Activated T-cell treated with anti-CD3 and anti-CD28 coated beads, Interleukin-2, amount 50 U/mL, for 4 hours (primary cell): ENCODE measurements around the gene BTBD7. TPM values are rescaled to one million over a fixed set of nuclear protein-coding genes. Genes with fewer than 3 reads are reported as not detected.

ENCODE experiments used
- ATAC-seq, 2 donors: fragments of 200-7000 bp; cut with Tn5 transposase; one replicate each; pipeline ENCODE4 v1.10.0; 2021
- DNase-seq: peaks from one replicate; pipeline ENCODE4 v3.0.0-alpha.2; 2020
- H3K27me3 Mint-ChIP-seq: one replicate; pipeline ENCODE4 v1.8.0; 2021; ENCODE audit warnings: low read depth, mixed read lengths
- H3K36me3 Mint-ChIP-seq: one replicate; pipeline ENCODE4 v1.8.0; 2022; ENCODE audit warnings: mixed read lengths; ENCODE audit not compliant: insufficient read depth
- H3K4me1 Mint-ChIP-seq: one replicate; pipeline ENCODE4 v1.8.0; 2021; ENCODE audit warnings: low read depth, mixed read lengths
- H3K4me3 Mint-ChIP-seq: one replicate; pipeline ENCODE4 v1.8.0; 2021; ENCODE audit warnings: mild to moderate bottlenecking, moderate library complexity, mixed read lengths
- H3K9me3 Mint-ChIP-seq: one replicate; pipeline ENCODE4 v1.8.0; 2021; ENCODE audit warnings: mixed read lengths
- total RNA-seq, 3 donors: library from RNA; stranded (reverse); gene quantifications; one replicate each; pipeline ENCODE4 v1.2.1, GENCODE V29; 2021

BTBD7 gene
- total RNA-seq, 3 donors from 2014 or later, result 14.9 to 20.3 (median 17.8) TPM

DNA sequence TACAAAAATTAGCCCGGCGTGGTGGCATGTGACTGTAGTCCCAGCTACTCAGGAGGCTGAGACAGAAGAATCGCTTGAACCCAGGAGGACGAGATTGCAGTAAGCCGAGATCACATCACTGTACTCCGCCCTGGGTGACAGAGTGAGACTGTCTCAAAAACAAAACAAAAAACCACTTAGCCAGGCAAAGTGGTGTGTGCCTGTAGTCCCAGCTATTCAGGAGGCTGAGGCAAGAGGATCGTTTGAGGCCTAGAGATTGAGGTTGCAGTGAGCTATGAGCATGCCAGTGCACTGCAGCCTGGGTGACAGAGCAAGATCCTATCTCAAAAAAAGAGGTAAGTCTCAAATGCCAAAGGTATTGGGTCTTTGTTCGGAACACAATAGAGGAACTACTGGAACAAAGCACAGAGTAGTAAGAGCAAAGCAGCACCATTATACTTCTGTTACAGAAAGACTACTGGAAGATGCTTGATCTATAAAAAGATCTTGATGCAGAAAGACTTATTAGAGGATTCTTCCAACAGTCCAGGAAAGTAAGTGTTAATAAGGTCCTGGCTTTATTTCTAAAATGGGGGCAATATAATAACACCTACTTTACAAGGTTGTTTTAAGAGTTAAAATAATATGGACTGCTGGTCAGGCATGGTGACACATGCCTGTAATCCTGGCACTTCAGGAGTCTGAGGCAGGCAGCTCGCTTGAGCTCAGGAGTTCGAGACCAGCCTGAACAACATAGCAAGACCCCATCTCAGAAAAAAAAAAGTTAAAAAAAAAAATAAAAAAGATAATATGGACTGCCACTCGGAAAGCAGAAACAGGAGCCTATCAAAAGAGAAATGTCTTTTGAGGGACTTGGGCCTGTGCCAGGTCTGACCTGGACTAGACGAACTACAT is 29.9 kb downstream of the BTBD7 start:
- H3K4me3 Mint-ChIP-seq, result no peak overlapping the region
- H3K36me3 Mint-ChIP-seq, result peaks cover 8% of the 10 kb centered on the region
- peaks cover 29% of the 10 kb centered on the region for H3K4me1 Mint-ChIP-seq
- no peak for ATAC-seq
- no peak for DNase-seq
- no peaks in the 10 kb centered on the region for H3K9me3 Mint-ChIP-seq
- H3K27me3 Mint-ChIP-seq, result no peaks in the 10 kb centered on the region

DNA sequence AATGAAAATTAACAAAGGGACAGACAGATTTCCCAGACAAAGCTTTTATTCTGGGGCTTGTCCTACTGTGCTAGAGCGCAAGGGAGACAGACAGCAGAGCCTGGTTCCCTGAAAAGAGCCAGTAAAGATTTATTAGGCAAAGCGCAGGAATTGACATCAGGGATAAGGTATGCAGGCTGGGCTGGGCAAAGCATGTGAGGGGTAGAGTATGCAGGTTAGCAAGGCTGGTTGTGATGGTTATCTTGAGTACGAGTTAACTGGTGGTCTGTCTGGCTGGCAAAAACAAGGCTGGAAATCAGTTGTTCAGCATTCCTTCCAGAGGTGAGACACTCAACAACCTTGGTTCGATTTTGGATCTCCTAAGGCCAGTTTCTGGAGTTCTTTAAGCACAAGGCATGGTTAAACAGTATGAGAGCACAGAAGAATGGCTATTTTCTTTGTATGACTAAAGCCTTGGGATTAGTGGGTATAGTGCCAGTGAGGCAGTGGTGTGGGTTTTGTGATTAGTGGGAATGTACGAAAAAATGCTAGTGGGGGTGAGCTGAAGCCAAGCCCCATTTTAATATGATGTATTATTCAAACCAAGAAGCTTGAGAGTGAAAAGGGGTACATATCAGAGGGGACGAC is 30.9 kb downstream of the BTBD7 start:
- H3K9me3 Mint-ChIP-seq, result no peaks in the 10 kb centered on the region
- peaks cover 29% of the 10 kb centered on the region for H3K4me1 Mint-ChIP-seq
- H3K36me3 Mint-ChIP-seq, result peaks cover 8% of the 10 kb centered on the region
- no peak for ATAC-seq
- DNase-seq, result no peak
- H3K27me3 Mint-ChIP-seq, result no peaks in the 10 kb centered on the region
- no peak overlapping the region for H3K4me3 Mint-ChIP-seq

DNA sequence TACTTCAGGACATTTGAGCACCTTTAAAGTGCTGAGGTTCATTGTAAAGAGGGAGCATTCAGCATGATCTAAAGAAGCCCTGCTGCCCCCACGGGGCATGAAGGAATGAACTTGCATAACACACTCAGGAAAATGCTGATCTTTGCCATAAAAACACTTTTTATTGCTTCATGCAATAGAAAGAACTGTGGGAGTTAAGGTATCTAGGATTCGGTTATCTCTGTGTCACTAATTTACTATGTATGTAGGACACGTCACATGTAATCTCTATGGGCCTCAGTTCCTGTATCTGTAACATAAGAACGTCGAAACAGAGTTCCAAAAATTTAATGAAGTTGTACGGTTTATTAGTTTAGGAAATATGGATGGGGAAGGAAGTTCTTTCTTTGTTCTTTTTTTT is 33.0 kb downstream of the BTBD7 start:
- Mint-ChIP-seq H3K27me3 (no peaks in the 10 kb centered on the region), H3K4me1 (peaks cover 26% of the 10 kb centered on the region), H3K4me3 (no peak overlapping the region), H3K9me3 (no peaks in the 10 kb centered on the region), H3K36me3 (peaks cover 8% of the 10 kb centered on the region)
- no peak for DNase-seq
- no peak for ATAC-seq

DNA sequence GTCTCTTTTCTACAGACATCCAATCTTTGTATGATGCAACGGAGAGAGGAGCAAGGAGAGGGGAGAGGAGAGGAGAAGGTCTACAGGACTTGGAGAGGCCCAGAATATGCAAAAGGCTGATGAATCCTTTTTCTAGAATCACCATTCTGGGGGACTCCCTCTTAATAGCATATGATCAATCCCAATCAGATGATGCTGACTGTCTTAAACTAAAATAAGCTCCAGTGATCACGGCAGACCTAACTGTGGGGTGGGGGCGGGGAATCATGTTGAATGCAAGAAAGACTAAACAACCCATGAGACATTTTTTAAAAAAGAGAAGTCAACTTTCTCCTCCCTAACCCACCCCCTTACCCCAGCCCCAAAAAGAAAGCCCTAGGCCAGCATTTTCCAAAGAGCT is 33.4 kb downstream of the BTBD7 start:
- DNase-seq (no peak), ATAC-seq (no peak)
- Mint-ChIP-seq H3K27me3 (no peaks in the 10 kb centered on the region), H3K9me3 (no peaks in the 10 kb centered on the region), H3K36me3 (peaks cover 8% of the 10 kb centered on the region), H3K4me1 (peaks cover 26% of the 10 kb centered on the region), H3K4me3 (no peak overlapping the region)

DNA sequence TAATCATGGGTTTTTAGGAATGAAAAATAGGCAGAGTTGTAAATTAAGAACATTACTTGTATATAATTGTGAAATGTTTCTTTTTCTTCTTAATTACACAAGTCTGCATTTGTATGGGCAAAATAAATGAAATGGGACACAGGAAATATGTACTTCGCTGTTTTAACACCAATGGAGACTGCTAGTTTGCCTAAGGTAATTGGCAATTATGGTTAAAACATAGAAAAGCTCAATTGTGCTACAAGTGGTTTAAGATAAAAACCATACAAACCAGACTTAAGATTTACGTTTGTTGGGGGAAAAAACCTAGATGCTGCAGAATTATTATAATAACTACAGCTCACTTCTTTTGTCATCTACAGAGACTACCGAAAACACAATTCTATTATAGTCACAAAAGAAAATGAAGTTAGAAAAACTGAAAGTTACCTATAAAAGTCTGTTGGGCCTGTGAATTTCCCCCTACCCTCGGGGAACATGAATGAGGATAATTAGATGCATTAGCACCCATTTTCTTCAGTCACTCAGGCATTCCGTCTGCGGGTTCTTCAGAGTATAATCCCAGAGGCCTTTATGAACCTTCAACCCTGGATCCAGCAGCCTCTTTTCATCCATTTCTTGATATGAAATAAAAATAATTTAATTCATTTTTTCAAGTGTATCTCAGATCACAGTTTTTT is 37.2 kb downstream of the BTBD7 start:
- Mint-ChIP-seq H3K4me3 (no peak overlapping the region), H3K27me3 (no peaks in the 10 kb centered on the region), H3K36me3 (peaks cover 14% of the 10 kb centered on the region), H3K9me3 (no peaks in the 10 kb centered on the region), H3K4me1 (peaks cover 19% of the 10 kb centered on the region)
- DNase-seq, result no peak
- ATAC-seq, result no peak

DNA sequence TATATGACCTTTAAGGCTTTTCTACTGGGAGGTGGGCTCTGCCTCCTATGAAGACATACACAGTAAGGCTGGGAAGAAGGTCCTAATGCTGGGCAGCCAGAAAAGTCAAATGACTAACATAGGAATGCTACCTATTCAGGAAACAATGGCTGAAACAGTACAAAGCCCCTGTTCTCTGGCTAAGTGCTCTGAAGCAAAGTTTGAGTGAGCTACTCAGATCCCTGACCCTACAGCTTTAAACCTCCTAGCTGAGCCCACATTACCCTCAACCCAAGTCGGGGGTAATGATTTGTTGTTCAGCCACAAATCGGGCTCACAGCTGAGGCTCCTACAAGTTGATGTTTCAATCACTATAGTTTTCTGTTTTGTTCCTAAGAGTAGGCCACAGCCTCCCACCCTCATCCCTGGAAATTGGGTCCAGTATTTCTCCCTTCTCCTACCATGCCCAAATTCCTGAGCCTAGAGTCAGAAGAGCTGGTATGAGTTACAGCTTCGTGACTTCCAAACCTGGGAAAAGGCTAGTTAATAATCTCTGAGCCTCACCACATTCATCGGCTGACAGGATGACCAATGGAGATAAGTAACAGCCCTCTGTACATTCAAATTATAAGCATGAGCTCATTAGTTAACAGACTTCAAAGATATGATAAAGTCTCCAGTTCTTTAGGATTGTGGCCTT is 46.5 kb downstream of the BTBD7 start:
- ATAC-seq (no peak), DNase-seq (no peak)
- no peaks in the 10 kb centered on the region for H3K9me3 Mint-ChIP-seq
- H3K27me3 Mint-ChIP-seq, result no peaks in the 10 kb centered on the region
- H3K4me1 Mint-ChIP-seq, result peaks cover 4% of the 10 kb centered on the region
- peaks cover 25% of the 10 kb centered on the region for H3K36me3 Mint-ChIP-seq
- H3K4me3 Mint-ChIP-seq, result no peak overlapping the region

DNA sequence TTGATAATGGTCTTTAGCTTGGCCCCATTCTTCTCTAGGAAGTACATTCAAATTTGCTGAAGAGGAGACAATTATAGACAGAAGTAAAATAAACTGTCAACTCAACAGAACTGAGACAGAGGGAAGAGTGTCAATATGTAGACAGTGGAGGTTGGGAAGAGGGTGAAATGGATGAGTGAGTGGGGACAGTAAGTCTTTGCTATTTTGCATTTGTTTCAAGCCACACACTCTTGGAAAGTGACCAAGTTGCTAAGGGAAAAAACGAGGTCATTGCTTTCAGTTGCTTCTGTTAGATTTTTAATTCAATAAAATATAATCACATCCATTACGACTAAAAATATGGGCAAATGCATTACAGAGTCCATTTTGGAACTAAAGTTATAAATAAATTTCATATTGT is 47.8 kb downstream of the BTBD7 start:
- Mint-ChIP-seq H3K4me1 (peaks cover 4% of the 10 kb centered on the region), H3K27me3 (no peaks in the 10 kb centered on the region), H3K9me3 (no peaks in the 10 kb centered on the region), H3K4me3 (no peak overlapping the region), H3K36me3 (peaks cover 27% of the 10 kb centered on the region)
- DNase-seq (no peak), ATAC-seq (no peak)

DNA sequence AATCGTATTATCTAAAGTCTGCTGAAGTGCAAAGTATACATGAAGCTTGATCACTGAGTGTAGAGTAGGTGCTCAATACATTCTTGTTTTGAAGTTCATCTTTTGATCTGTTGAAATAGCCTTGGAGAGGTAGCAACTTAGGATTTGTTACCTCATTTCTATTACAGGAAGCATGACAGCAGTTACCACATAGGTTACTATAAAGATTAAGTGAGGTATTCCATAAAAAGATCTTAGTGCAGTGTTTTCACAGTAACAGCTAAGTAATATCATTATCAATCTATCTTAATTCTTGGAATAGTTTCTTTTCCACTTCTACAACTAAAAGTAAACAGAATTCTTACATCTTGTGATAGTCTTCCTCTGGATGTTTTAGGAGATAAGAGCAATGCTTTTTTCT is 50.9 kb downstream of the BTBD7 start:
- no peak for DNase-seq
- no peak for ATAC-seq
- no peaks in the 10 kb centered on the region for H3K9me3 Mint-ChIP-seq
- no peak overlapping the region for H3K4me3 Mint-ChIP-seq
- H3K27me3 Mint-ChIP-seq, result no peaks in the 10 kb centered on the region
- peaks cover 24% of the 10 kb centered on the region for H3K36me3 Mint-ChIP-seq
- peaks cover 5% of the 10 kb centered on the region for H3K4me1 Mint-ChIP-seq

DNA sequence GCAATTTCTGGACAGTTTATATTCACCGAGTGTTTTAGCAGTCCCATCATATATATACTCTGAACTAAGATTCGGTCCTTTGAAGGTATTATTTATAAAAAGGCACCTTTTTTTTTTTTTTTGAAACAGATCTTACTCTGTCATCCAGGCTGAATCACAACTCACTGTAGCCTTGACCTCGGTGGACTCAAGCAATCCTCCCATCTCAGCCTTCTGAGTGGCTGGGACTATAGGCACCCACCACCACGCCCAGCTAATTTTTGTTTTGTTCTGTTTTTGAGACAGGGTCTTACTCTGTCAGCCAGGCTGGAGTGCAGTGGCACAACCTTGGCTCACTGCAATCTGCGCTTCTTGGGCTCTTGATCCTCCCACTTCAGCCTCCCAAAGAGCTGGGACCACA is 52.1 kb downstream of the BTBD7 start:
- DNase-seq (no peak), ATAC-seq (no peak)
- no peak overlapping the region for H3K4me3 Mint-ChIP-seq
- peaks cover 20% of the 10 kb centered on the region for H3K36me3 Mint-ChIP-seq
- no peaks in the 10 kb centered on the region for H3K27me3 Mint-ChIP-seq
- H3K9me3 Mint-ChIP-seq, result no peaks in the 10 kb centered on the region
- peaks cover 5% of the 10 kb centered on the region for H3K4me1 Mint-ChIP-seq

DNA sequence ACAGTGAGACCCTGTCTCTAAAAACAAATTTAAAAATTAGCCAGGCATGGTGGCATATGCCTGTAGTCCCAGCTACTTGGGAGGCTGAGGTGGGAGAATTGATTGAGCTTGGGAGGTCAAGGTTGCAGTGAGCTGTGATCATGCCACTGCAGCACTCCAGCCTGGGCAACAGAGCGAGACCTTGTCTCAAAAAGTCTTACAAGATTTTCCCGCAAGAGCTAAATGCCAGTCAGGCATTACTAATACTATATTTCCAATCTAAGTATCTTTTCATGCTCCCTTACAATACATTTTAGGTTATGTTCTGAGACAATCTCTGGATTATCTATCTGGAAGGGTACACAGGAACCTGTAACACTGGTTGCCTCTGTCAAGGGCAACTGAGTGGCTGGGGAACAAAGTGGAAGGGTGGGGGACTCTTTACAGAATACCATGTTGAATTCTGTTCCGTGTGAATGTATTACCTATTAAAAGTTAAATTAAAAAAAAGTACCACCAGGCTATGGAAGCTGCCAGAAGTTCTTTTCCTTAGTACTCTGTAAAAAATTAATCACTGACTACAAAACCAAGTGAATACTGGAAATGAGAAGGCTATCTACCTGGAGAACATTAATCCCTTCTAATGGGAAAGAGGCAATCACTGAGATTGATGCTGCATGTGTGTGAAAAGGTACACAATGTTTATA is 56.7 kb downstream of the BTBD7 start:
- H3K4me1 Mint-ChIP-seq, result peaks cover 6% of the 10 kb centered on the region
- peaks cover 16% of the 10 kb centered on the region for H3K36me3 Mint-ChIP-seq
- DNase-seq, result no peak

DNA sequence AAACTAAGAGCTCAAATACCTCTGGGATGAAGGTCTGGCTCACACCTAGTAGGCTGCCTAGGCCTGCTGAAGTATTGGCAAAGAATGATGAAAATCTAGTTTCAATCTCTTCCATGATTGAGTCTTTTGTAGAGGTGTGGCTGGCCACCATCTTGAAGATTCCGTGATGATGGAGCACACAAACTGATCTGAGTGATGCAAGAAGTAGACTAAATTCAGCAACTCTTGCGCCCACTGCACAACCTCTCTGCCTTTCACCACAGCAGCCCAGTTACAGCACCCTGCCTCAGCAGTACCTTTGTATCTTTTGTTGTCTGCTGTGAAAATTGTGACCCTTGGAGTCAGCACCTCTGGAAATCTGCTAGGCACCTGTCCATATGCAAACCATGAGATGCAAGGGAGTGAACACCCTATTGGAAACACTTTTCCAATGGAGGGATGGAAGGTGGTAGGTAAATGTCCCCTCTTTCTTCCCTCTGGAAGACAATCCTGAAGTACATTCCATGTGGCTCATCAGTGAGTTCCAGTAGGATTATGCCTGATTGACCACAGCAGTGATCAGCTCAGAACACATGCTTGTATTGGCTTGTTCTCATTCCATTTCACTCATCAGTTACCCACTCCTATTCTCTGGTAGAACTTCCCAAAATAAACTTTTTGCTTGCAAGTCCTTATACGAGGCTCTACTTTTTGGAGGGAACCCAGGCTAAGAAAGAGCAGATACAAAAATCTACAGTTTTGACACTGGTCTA is 58.6 kb downstream of the BTBD7 start:
- Mint-ChIP-seq H3K27me3 (no peaks in the 10 kb centered on the region), H3K9me3 (no peaks in the 10 kb centered on the region), H3K4me1 (peaks cover 6% of the 10 kb centered on the region), H3K4me3 (no peak overlapping the region), H3K36me3 (peaks cover 13% of the 10 kb centered on the region)
- ATAC-seq (no peak), DNase-seq (no peak)

More for the DNA sequence above, 56.7 kb downstream of the BTBD7 start:
- Mint-ChIP-seq H3K27me3 (no peaks in the 10 kb centered on the region), H3K9me3 (no peaks in the 10 kb centered on the region), H3K4me3 (no peak overlapping the region)
- ATAC-seq, result no peak

DNA sequence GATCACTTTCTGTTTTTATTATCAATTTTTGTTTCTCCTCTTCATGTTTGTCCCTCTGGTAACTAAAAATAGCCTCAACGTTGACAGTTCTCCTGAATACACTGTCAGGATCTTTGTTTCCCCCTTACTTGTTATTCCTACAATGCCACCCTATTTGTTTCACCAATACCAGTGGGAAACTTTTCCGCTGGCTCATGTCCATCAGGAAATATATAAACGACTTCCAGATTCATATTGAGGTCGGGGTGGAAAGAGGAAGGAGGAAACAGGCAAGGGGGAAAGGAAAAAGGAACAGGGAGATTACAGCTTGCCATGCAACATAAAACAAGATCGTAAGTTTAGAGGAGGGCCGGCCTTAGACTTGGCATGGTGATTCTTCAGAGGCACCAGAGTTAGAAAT is 61.7 kb downstream of the BTBD7 start:
- Mint-ChIP-seq H3K36me3 (peaks cover 4% of the 10 kb centered on the region), H3K4me1 (peaks cover 3% of the 10 kb centered on the region), H3K9me3 (no peaks in the 10 kb centered on the region), H3K4me3 (no peak overlapping the region), H3K27me3 (no peaks in the 10 kb centered on the region)
- no peak for DNase-seq
- no peak for ATAC-seq

DNA sequence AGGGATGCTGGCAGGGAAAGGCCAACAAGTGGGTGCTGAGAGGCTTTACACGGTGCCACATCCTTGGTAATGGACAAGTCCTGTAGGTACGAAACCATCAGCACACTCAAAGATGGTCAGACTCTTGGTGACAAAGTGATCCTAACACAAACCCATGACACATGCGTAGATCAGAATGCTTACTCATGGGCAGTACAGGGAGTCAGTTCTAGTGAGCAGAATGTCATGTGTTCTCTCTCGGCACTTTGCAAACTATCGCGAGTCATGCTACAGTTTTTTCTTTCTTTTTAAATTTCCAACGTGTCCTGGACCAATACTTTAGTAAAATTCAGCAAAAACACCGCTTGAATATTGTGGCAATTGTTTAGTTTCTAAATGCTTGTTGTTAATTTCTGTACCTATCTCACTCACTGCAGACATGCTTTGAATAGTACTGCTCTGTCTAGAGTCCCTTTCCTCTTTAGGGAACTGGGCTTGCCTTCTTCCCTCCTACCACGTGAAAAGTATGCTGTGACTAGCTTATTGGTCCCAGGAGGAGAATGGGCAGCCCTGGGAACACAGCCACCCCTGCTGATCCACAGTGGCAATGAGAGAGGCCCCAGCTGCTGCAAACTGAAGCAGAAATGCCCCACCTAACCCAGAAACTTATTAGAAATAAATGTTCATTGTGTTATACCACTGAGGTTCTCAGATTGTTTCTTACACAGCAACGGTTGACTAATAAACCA is 63.3 kb downstream of the BTBD7 start:
- peaks cover 3% of the 10 kb centered on the region for H3K4me1 Mint-ChIP-seq

More for the DNA sequence above, 63.3 kb downstream of the BTBD7 start:
- peaks cover 4% of the 10 kb centered on the region for H3K36me3 Mint-ChIP-seq
- ATAC-seq, result no peak
- no peaks in the 10 kb centered on the region for H3K27me3 Mint-ChIP-seq
- no peak overlapping the region for H3K4me3 Mint-ChIP-seq
- no peaks in the 10 kb centered on the region for H3K9me3 Mint-ChIP-seq
- no peak for DNase-seq
